22Rv1 (cell line): Measurements from ENCODE around the gene KRTAP9-7.

ENCODE experiments used
- H3K27ac ChIP-seq: fragments of 450-650 bp; 2 replicates; pipeline ENCODE4 v1.5.1; 2017
- ZFX ChIP-seq: fragments of 450-650 bp; IDR thresholded peaks from 2 replicates; pipeline ENCODE4 v1.6.1; 2017; ENCODE audit warnings: antibody characterized with exemption, borderline replicate concordance
- TF ChIP-seq, protein P1 (sequence below): fragments of 450-650 bp; IDR thresholded peaks from 2 replicates; pipeline ENCODE4 v1.5.1; 2017; ENCODE audit warnings: mild to moderate bottlenecking

The KRTAP9-7 gene

DNA sequence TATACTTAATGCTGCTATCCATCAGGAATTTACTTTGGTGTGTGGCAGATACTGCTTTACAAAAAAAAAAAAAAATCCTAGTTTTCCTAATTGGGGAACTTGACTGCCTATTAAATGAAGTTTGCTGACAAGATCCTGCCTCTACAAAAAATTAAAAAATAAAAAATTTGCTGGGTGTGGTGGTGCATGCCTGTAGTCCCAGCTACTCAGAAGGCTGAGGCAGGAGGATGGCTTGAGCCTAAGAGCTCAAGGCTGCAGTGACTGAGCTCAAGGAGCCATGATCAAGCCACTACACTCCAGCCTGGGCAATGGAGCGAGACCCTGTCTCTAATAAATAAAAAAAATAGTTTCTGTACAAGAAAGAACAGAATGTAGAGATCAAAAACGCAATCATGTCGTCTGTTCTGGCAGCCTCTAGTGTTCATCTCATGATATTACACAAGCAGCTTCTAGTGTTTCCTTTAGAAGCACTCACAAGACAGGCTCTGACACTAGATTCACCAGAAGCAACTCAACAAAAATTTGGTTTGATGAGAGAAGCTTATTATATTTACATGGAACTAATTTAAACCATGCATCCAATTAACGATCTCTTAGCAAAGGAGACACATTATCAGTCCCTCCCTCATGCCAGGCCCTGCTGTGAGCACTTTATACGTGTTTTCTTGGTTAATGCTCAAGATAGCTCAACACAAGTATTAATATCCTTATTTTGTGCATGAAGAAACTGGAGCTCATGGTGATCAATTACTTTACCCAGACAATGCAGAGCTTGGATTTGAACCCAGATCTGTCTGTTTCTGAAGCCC is 46.8 kb downstream of the KRTAP9-7 start:
- TF ChIP-seq ZFX: no peak
- TF ChIP-seq, protein P1, sequence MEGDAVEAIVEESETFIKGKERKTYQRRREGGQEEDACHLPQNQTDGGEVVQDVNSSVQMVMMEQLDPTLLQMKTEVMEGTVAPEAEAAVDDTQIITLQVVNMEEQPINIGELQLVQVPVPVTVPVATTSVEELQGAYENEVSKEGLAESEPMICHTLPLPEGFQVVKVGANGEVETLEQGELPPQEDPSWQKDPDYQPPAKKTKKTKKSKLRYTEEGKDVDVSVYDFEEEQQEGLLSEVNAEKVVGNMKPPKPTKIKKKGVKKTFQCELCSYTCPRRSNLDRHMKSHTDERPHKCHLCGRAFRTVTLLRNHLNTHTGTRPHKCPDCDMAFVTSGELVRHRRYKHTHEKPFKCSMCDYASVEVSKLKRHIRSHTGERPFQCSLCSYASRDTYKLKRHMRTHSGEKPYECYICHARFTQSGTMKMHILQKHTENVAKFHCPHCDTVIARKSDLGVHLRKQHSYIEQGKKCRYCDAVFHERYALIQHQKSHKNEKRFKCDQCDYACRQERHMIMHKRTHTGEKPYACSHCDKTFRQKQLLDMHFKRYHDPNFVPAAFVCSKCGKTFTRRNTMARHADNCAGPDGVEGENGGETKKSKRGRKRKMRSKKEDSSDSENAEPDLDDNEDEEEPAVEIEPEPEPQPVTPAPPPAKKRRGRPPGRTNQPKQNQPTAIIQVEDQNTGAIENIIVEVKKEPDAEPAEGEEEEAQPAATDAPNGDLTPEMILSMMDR: peak; percentile 81
- no peak overlapping the region for H3K27ac ChIP-seq

DNA sequence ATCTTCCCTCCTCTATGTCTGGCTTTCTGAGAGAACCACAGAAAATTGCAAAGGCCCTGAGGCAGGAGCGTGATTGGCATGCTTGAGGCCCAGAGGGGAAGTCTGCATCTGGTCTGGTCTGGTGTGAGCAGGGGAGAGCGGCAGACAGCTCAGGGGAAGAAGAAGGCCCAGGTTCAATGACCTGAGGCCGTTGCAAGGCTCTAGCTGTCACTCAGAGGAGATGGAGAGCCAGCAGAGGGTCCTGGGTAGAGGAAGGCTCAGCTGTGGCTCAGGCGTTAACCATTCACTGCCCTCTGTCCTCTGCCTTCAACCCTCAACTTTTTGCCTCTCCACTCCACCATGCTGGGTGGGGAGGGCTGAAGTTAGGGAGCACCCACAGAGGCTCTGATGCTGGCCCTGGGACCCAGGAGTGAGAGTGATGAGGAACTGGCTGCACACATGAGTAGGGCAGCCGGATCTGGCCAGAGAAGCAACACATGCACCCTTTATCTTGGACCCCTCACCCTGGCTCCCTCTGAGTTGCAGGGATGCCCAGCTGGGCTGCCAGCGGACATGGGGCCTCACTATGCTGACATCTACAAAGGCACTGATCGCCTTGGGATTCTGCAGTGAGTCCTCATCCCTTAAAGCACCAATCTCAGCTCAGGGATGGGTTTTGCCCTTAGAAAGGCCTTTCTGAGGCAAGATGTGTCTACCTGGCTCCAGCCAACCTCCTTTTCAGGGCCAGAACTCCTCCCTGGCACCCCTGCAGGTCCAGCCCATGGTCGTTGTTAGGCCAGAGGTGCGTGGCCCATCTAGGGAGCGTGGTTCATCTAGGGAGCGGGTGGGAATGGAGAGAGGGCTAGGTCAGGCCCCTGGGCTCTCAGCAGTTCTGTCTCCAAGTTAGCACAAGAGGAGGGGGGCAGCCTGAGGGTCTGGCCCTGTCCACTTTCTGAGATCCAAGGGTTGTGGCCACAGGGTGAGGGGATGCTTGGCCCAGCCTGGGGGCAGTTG is 47.7 kb downstream of the KRTAP9-7 start:
- no peak overlapping the region for H3K27ac ChIP-seq
- TF ChIP-seq ZFX: no peak
- TF ChIP-seq, protein P1: no peak

DNA sequence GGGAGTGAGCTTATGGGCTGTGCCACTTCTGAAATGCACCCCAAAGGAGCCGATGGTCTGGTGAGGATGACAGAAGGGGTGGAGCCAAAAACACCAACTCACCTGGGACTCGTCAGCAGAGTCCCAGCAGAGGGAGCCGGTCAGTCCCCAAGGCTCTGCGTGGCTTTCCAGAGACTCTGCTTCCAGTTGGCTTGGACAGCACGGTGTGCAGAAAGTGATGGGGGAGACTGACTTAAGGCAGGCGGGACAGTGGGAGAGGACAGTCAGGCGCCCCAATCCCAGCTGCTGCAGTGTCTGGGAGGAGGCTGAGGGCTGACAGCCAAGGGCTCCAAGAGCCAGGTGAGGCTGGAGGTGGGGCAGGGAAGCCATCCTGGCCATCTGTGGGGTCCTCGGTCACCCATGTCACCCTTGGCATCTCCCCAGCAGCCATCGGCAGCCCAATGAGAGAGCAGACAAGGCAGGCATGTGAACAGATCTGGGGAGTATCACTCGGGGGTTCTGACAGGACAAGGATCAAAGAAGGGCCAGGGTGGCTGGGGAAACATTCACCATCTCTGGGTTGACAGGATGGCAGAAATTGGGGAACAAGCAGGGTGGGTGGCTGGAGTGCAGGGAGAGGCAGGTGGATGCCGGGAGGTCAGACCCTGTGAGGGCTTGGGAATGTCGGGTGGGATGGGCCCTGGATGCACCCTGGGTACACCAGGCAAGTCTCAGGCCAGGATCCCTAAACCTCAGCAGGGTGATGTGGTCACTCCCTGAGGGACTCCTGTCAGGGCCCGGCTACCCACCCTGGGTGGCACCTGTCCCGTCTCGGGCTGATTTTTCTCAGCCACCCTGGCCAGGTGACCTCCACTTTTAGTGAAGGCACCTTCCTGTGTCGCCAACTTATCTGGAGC is 48.9 kb downstream of the KRTAP9-7 start:
- no peak overlapping the region for H3K27ac ChIP-seq
- TF ChIP-seq ZFX: no peak
- TF ChIP-seq, protein P1: peak; percentile 39

DNA sequence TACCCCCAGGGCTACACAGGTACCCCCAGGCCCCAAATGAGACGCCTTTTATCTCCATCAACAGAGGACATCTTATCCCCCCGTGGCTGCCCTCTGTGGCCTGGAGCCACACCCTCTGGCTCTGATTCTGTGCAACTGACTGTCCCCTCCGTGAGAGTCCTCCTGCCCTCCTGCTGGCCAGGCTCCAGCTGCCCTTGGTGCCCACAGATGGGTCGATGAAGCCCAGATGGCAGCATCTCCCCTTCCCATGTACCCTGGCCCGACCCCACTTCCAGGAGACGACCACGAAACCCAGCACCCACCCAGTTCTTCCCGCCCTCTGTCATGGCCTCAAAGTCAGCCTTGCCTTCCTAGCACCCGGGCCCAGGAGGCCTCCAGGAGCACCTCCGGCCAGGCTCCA is 49.6 kb downstream of the KRTAP9-7 start:
- TF ChIP-seq, protein P1: no peak
- no peak for TF ChIP-seq ZFX
- H3K27ac ChIP-seq: no peak overlapping the region

DNA sequence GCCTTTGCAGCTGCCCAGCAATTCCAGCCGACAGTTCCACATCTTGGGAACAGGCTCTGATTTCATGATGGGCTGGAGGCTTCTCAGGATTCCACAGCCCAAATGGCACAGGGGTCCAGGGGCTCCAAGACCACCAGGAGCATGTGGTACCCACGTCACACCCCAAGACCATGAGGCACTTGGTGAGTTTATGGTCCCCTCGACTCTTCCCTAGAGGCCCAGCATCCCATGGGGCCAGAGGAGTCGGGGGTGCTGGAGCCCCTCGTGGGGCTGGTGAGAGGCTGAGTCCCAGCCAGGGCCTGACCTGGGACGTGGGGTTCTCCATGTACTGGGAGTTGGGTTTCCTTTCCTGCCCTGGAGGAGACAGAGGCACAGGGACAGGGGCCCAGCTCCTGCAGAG is 50.1 kb downstream of the KRTAP9-7 start:
- no peak overlapping the region for H3K27ac ChIP-seq
- no peak for TF ChIP-seq ZFX
- TF ChIP-seq, protein P1: no peak
